Body of pancreas (tissue), 4 donors: Measurements from ENCODE around the gene TMEM201.

Experiments
- CTCF ChIP-seq, 7 experiments: fragments of 450-650 bp in 4 of 7; fragments of 200-600 bp in 3 of 7; sonication (generic) in 3 of 7; IDR thresholded peaks; one replicate each; pipeline ENCODE4 v1.5.1; 2016 to 2019; ENCODE audit warnings: antibody characterized with exemption in 7 of 7
- POLR2A ChIP-seq, 3 donors: fragments of 450-650 bp; IDR thresholded peaks; one replicate each; pipeline ENCODE4 v1.6.1; 2016; ENCODE audit warnings: antibody characterized with exemption in 3 of 3, mild to moderate bottlenecking in 2 of 3

- TF ChIP-seq CTCF (IDR thresholded peaks at IDR 0.05) (no peak), POLR2A (IDR thresholded peaks at IDR 0.05) (no peak)
Observed at GRCh38 chr1:9593147-9593491, 4.4 kb downstream of the TMEM201 start.
